Measurements from ENCODE around the gene RPL35.

The RPL35 gene

DNA sequence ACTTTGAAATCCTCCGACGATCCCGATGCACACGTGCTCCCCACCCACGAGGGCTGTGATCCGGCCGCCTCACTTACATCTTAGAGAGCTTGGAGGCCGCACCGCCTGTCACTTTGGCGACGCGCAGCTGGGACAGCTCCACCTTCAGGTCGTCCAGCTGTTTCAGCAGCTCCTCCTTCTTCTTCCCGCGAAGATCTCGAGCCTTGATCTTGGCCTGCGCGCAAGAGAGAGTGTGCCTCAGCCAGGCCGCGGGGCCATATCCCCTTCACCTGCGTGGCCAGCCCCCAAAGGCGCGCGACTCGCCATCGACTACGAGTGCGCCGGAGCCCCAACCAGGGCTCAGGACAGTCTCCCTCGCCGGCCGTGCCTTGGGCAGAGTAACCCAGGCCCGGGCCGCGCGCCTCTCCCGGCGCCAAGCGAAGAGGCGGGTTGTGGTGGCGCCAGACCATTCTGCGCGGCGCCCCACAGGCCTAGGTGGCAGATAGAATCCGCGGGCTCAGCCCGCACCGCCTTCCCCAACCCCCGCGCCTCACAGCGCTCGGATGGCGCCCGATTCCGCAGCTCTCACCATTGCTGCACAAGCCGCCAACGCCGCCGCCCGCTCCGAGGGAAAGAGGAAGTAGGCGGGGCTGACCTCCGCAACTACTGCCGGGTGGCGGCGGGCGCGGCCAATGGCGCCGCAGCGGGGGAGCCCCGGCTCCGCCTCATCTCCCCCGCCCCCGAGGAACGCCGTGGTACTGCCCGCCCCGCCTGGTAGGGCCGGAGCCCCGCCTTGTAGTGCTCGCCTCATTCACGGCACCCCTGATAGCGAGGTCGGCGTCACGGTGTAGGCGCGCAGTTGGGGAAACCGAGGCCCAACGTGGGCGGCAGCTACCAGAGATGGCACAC is at the start of gene RPL35, which contains the start of gene ARPC5L:
RPL35 (minus strand) TSS at position 616 of the 888 bp plus-strand sequence; CDS start at position 571, 45 bp downstream.
ARPC5L (plus strand) TSS at position 789 of the 888 bp plus-strand sequence. CDS start 7,161 bp downstream, outside the sequence.
- DNase-seq (ENCODE audit: low read depth, low spot score) = no peak
- Histone ChIP-seq H3K36me3 (ENCODE audit: insufficient read depth, low read length) (peaks cover 49% of the 10 kb centered on the region), H3K4me3 (peak within 1 kb of the TSS; percentile 91), H3K9me3 (ENCODE audit: low read depth, low read length) (no peaks in the 10 kb centered on the region), H3K27ac (peak within 1 kb of the TSS; percentile 95), H3K9ac (ENCODE audit: insufficient read length) (peak within 1 kb of the TSS; percentile 95)
- TF ChIP-seq FOXP2 (optimal IDR thresholded peaks at IDR 0.05; ENCODE audit: control extremely low read depth, extremely low read length, insufficient read depth) = no peak
- no peak for TF ChIP-seq EZH2 (IDR thresholded peaks at IDR 0.05)
- TF ChIP-seq POLR2AphosphoS5 (IDR thresholded peaks at IDR 0.05; ENCODE audit: borderline replicate concordance, low read depth, low read length) = peak; percentile 96

DNA sequence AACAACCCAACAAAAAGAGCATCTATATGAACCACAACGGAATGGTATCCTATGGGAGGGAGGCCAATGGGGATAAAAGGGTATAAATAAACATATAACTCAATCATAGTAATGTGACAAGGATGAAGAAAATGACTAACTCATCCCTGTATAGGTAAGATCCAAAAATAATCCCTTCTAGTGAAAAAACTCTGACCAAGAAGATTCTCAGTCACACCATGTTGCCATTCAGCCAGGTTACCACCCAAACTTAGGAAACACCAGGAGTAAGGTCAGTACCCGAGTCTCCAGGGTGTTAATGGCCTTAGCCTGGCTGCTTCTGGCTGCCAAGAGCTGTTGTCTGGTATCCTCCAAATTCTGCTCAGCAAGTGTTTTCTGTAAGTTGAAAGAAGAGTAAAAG is 46.3 kb upstream of the RPL35 start:
- H3K27ac ChIP-seq = no peak overlapping the region
- no peak overlapping the region for H3K9ac ChIP-seq (ENCODE audit: insufficient read length)
- no peak for DNase-seq (ENCODE audit: low read depth, low spot score)
- H3K9me3 ChIP-seq (ENCODE audit: low read depth, low read length) = no peaks in the 10 kb centered on the region
- H3K4me3 ChIP-seq = no peak overlapping the region
- no peaks in the 10 kb centered on the region; the same call in 1 of the 2 replicates for H3K36me3 ChIP-seq (ENCODE audit: insufficient read depth, low read length)
- TF ChIP-seq EZH2 (IDR thresholded peaks at IDR 0.05) (no peak), POLR2AphosphoS5 (IDR thresholded peaks at IDR 0.05; ENCODE audit: borderline replicate concordance, low read depth, low read length) (no peak), FOXP2 (optimal IDR thresholded peaks at IDR 0.05; ENCODE audit: control extremely low read depth, extremely low read length, insufficient read depth) (no peak)

DNA sequence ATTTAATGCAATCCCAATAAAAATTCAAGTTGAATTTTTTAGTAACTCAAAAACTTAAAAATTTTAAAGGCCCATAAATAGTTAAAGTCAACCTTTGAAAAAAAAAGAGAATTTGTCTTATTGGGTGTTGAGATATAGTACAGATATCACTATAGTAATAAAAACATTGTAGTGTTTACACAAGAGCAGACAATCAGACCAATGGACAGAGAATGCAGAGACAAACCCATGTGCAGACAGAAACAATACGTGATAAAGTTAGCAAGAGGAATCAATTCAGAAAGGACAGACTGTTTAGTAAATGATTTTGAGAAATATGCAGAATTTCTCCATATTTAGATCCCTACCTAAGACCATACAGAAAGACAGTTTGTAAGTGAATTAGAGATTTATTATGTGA is 45.2 kb upstream of the RPL35 start:
- Histone ChIP-seq H3K9me3 (ENCODE audit: low read depth, low read length) (no peaks in the 10 kb centered on the region), H3K27ac (0 out of 2 replicates have a peak overlapping the region, but pooled peaks have one; percentile 36), H3K36me3 (ENCODE audit: insufficient read depth, low read length) (no peaks in the 10 kb centered on the region; the same call in 1 of the 2 replicates), H3K4me3 (no peak overlapping the region), H3K9ac (ENCODE audit: insufficient read length) (no peak overlapping the region)
- TF ChIP-seq FOXP2 (optimal IDR thresholded peaks at IDR 0.05; ENCODE audit: control extremely low read depth, extremely low read length, insufficient read depth) (no peak), EZH2 (IDR thresholded peaks at IDR 0.05) (no peak), POLR2AphosphoS5 (IDR thresholded peaks at IDR 0.05; ENCODE audit: borderline replicate concordance, low read depth, low read length) (no peak)
- DNase-seq (ENCODE audit: low read depth, low spot score) = no peak

DNA sequence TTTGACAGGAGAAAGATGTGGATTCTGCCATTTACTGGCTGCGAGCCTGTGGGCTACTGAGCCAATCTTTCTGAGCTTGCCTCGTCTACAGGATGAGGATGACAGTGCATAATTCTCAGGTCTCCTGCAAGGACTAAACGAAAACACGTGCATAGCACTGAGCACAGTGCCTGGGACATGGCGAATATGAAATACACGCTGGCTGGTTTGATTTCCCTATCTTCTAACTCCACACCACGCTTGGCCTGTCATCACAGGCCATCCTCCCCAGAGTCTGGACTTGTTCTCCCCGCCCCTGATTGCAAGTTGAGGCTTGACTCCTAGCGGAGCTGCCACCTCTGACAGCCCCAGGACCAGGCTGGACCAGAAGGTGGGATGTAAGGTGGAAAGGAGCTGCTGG is 38.1 kb upstream of the RPL35 start:
- TF ChIP-seq EZH2 (IDR thresholded peaks at IDR 0.05) (no peak), POLR2AphosphoS5 (IDR thresholded peaks at IDR 0.05; ENCODE audit: borderline replicate concordance, low read depth, low read length) (no peak), FOXP2 (optimal IDR thresholded peaks at IDR 0.05; ENCODE audit: control extremely low read depth, extremely low read length, insufficient read depth) (no peak)
- no peak for DNase-seq (ENCODE audit: low read depth, low spot score)

DNA sequence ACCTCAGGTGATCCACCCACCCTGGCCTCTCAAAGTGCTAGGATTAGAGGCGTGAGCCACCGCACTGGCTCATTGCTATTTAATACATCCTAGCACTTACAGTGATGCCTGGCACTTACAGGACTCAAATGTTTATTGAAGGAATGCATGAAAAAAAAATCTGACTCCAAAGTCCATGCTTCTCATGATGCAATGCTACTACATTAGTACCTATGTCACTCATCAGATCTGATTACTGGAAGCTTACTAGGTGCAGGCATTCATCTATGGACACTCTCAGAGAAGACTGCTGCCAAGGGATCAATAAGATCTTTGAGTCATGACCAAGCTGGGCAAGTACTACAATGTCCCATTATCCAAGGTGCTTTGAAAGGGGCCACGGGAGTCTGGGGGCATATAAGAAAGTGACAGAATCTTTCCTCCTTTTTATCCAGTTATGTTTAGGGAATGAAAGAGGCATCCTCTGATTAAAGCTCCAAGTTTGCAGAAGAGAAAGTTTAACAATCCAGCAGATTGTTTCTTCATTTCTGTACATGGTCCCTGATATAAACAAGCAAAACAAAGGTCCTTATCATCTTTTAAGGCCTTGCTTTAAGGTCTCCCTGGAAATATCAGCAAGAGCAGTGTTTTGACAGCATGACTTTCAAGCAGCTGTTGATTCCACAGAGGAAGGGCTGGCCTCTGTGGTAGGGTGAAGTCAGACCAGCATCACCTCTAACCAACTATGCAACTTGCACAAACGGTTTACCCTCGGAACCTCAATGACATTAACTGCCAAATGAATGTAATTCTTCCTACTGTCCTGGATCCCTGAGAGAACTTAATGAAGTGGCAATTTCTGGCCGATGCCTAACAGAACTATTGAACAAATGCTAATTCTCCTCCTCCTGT is 36.1 kb upstream of the RPL35 start:
- TF ChIP-seq EZH2 (IDR thresholded peaks at IDR 0.05) (no peak), POLR2AphosphoS5 (IDR thresholded peaks at IDR 0.05; ENCODE audit: borderline replicate concordance, low read depth, low read length) (no peak), FOXP2 (optimal IDR thresholded peaks at IDR 0.05; ENCODE audit: control extremely low read depth, extremely low read length, insufficient read depth) (no peak)
- Histone ChIP-seq H3K4me3 (no peak overlapping the region), H3K36me3 (ENCODE audit: insufficient read depth, low read length) (peaks cover 16% of the 10 kb centered on the region; the same call in 1 of the 2 replicates)

More for the DNA sequence above, 38.1 kb upstream of the RPL35 start:
- peaks cover 4% of the 10 kb centered on the region; the same call in 1 of the 2 replicates for H3K36me3 ChIP-seq (ENCODE audit: insufficient read depth, low read length)
- H3K27ac ChIP-seq = no peak overlapping the region
- H3K9ac ChIP-seq (ENCODE audit: insufficient read length) = no peak overlapping the region
- H3K9me3 ChIP-seq (ENCODE audit: low read depth, low read length) = no peaks in the 10 kb centered on the region
- H3K4me3 ChIP-seq = no peak overlapping the region

DNA sequence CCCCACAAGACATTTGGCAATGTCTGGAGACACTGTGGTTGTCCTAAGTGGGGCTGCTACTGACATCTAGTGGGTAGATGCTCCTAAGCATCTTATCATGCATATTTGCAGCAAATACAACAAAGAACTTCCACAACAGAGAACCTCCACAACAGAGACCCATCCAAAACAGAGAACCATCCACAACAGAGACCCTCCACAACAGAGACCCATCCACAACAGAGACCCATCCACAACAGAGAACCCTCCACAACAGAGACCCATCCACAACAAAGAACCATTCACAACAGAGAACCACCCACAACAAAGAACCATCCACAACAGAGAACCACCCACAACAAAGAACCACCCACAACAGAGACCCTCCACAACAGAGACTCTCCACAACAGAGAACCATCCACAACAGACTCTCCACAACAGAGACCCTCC is 33.0 kb upstream of the RPL35 start:
- TF ChIP-seq EZH2 (IDR thresholded peaks at IDR 0.05) (no peak), POLR2AphosphoS5 (IDR thresholded peaks at IDR 0.05; ENCODE audit: borderline replicate concordance, low read depth, low read length) (no peak), FOXP2 (optimal IDR thresholded peaks at IDR 0.05; ENCODE audit: control extremely low read depth, extremely low read length, insufficient read depth) (no peak)
- peak; percentile 40 for DNase-seq (ENCODE audit: low read depth, low spot score)
- Histone ChIP-seq H3K36me3 (ENCODE audit: insufficient read depth, low read length) (peaks cover 18% of the 10 kb centered on the region; the same call in 1 of the 2 replicates), H3K4me3 (0 out of 2 replicates have a peak overlapping the region, but pooled peaks have one; percentile 10), H3K9me3 (ENCODE audit: low read depth, low read length) (no peaks in the 10 kb centered on the region), H3K9ac (ENCODE audit: insufficient read length) (peak overlapping the region; percentile 46), H3K27ac (0 out of 2 replicates have a peak overlapping the region, but pooled peaks have one; percentile 51)

More for the DNA sequence above, 36.1 kb upstream of the RPL35 start:
- H3K9me3 ChIP-seq (ENCODE audit: low read depth, low read length) = no peaks in the 10 kb centered on the region
- no peak overlapping the region for H3K9ac ChIP-seq (ENCODE audit: insufficient read length)
- H3K27ac ChIP-seq = no peak overlapping the region
- DNase-seq (ENCODE audit: low read depth, low spot score) = no peak

DNA sequence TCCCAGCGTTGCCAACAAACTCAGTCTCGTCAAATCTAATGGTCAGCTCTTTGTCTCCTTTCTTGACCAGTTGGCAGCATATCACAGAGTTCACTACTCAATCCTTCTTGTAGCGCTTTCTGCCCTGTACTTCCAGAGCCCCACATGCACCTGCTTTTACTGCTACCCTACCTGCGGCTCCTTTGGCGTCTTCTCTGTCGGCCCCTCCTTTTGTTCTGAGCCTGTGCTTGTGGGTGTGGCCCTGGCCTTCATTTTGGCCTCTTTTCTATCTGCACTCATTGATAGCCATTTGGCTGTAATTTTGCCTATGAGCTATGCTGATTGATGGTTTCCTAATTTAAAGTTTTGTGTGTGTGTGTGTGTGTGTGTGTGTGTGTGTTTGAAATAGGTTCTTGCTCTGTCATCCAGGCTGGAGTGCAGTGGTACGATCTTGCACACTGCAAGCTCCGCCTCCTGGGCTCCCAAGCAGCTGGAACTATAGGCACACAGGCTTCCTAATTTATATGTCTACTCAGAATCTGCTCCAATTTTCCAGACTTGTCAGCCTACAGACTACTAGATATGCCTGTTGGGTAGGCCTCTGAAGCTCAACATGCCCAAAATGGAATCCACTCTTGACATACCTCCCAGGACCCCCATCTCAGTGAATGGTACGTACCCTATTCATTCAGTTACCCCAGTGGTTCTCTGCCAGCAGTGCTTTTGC is 32.4 kb upstream of the RPL35 start:
- Histone ChIP-seq H3K36me3 (ENCODE audit: insufficient read depth, low read length) (peaks cover 21% of the 10 kb centered on the region; the same call in 1 of the 2 replicates), H3K27ac (peak overlapping the region; percentile 58; the same call in 1 of the 2 replicates), H3K9ac (ENCODE audit: insufficient read length) (no peak overlapping the region), H3K9me3 (ENCODE audit: low read depth, low read length) (no peaks in the 10 kb centered on the region), H3K4me3 (0 out of 2 replicates have a peak overlapping the region, but pooled peaks have one; percentile 10)
- TF ChIP-seq EZH2 (IDR thresholded peaks at IDR 0.05) (no peak), POLR2AphosphoS5 (IDR thresholded peaks at IDR 0.05; ENCODE audit: borderline replicate concordance, low read depth, low read length) (no peak), FOXP2 (optimal IDR thresholded peaks at IDR 0.05; ENCODE audit: control extremely low read depth, extremely low read length, insufficient read depth) (no peak)
- DNase-seq (ENCODE audit: low read depth, low spot score) = no peak
